HG03159 (cell line): ENCODE measurements around the gene NDUFS8.
"Not testable (repeated sequence)": the region's sequence is repeated elsewhere in the genome, so short reads cannot be mapped to it uniquely, and the experiment has no call there.

Experiments
- ATAC-seq: cut with Tn5 transposase; IDR thresholded peaks from one replicate; pipeline ENCODE4 v1.9.1; 2021; ENCODE audit warnings: mild to moderate bottlenecking, moderate library complexity; ENCODE audit not compliant: unreplicated experiment

Gene NDUFS8

GRCh38 chr11:68030318-68031143 lies at the start of gene NDUFS8:
TSS of gene NDUFS8 (plus strand) at chr11:68030681. CDS start at chr11:68032152, 1,471 bp downstream.
- peak; percentile 93 for ATAC-seq

DNA sequence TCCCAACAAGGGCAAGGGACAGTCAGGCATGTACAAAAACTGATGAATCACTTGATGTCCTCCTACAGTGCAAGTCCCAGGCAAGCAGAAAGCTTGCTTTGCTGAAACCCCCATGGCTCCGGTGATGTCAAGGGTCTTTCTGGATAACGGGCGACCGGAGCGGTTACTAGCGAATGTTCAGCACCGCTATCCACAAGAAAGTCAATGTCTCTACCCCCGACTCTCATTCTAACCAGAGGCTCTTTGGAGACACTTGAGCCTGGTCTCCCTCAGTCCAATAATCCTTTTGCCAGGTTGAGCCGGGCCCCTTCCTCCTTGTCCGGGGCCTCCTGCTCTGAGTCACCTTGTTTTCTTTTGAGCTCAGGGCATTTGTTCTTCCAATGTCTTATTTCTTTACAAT lies 49.3 kb upstream of the NDUFS8 start:
- not testable (repeated sequence) for ATAC-seq

DNA sequence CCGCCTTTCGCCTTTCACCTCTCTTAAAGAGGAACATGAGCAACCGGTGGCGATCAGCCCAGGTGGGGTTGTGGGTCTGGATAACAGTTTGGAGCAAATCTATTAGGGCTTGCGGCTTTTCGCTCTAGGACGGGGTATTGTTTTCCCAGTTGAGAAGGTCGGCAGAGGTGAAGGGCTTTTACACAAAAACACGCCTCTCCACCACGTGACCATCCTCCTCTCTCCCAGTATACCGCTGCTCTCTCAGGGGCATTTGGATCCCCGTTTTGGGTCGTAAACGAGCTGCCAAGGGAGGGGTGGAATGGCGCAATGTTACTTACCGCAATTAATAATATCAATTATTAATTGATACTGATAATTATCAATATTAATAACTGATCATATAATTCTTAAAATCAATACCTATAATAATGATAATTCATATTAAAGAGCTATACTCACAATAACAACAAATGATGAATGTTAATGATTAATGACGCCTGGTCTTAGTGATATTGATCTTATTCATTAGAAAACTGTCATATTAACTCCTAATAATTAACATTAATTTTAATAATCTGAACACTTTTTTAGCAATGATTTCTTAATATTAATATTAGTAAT lies 48.1 kb upstream of the NDUFS8 start:
- ATAC-seq, result not testable (repeated sequence)

DNA sequence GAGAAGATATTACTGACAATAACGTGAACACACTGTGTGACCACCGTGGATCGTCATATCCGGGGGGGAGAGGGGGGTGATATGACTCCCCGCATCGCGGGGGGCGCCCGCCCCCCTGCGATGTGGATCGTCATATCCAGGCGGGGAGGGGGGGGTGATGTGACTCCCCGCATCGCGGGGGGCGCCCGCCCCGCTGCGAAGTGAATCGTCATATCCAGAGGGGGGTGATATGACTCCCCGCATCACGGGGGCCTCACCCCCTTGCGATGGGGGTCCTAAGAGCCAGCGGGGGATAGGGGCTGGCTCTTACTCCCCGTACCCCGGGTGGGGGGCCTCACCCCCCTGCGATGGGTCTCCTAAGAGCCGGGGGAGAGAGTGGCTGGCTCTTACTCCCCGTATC lies 46.5 kb upstream of the NDUFS8 start:
- ATAC-seq, result no peak

GRCh38 chr11:67985302-67985701 lies 45.2 kb upstream of the NDUFS8 start:
- not testable (repeated sequence) for ATAC-seq

DNA sequence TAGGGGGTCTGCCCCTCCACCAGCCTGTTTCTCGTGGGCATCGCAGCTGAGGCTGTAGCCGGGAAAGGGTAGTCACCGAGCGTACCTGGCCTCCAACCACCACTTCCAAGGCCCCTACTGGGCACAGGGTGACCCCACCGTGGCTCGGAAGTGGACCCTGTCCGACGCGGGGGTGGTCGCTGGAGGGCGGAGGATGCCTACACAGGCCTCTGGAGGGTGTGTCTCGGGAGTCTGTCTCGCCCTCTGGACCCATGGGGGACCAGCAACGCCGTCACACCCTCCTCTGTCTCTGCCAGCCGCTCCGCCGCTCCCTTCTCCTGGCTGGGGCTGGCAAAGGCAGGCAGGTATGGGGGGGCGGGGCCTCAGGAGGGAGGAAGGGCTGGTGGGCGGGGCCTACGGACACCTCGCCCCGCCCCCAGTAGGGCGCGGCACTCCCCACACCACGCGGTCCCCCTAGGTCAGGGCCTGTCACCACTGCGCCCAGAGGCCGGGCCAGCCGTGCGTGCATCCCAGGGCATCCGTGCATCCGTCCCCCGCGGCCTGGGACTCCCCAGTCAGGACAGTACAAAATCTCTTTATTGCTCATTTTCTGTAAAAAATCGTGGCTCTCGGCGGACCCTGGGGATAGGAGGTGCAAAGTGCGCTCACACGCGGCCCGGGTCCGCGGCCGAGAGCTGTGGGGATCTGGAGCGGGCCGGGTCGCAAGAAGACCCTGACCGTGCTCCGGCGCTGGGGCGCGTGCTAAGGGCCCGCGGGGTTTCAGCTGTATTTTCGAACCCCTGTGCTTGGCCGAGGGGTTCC lies 39.7 kb upstream of the NDUFS8 start:
- not testable (repeated sequence) for ATAC-seq

DNA sequence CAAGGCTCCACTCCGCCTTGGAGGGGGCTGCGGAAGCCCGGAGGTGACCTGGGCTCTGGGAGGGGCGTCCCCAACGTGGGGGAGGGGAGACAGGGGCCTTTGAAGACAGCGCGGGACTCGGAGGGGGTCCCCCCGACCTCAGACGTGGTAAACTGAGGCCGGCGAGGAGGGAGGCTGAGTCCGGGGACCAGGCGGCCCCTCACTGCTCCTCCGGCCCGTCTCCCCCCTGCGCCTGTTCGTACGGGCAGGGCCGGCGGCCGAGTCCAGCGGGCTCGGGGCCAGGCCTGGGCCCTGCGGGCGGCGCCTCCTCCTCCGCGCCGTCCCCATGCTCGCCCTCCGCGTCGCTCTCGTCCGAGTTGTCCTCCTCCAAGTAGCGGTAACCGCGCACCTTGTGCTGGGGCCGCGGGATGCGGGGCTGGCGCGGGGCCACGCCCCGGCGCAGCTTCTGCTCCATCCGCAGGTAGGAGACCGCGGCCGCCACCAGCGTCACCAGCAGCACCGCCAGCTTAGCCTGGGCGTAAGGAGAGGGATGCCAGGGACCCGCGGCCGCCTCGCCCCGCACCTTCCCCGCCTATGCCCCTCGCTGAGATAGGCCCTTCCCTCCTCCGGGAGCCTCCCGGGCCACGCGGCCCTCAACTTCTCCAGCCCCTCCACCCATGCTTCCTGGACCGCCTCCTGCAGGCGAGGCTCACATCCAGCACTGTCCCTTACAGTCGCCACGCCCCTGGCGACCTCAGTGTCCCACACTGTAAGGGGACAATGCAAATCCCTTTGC lies 38.9 kb upstream of the NDUFS8 start:
- ATAC-seq, result not testable (repeated sequence)

DNA sequence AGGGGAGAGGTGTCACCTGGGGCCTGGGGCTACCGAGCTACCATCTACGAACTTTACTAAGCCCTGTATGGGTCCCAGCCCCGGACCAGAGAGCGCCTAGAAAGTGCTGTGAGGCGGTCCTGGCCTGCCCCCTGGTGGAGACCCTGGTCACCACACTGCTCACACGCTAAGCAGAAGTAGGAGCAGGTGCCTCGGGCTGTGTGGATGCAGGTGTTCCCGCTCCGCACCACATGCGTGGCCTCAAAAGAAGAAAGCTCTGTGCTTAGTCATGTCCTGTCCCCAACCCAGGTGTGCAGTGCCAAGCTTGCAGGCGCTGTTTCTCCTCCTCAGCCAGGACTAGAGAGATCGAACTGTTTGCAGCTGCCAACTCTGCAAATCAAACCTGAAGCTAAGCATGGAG lies 36.7 kb upstream of the NDUFS8 start:
- ATAC-seq, result not testable (repeated sequence)

DNA sequence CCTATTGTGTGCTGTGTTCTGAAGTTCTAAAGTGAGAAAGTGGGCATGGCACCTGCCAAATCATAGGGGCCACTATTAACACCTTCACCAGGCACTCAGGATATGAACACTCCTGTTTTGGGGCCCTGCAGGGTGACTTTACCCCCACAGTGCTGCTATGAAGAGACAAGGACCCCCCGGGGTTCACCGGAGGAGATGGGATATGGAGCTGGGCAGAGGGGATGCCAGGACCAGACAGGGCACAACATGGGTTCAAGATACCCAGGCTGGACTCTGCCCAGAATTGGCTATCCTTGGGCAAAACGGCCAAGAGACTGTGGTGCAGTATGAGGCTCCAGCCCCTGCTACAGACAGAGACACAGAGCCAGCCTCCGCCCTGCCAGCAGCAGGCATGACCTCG lies 36.1 kb upstream of the NDUFS8 start:
- not testable (repeated sequence) for ATAC-seq

- ATAC-seq, result not testable (repeated sequence)
These were observed 35.4 kb upstream of the NDUFS8 start for GRCh38 chr11:67995129-67995528.

GRCh38 chr11:67995579-67995978 lies 34.9 kb upstream of the NDUFS8 start:
- not testable (repeated sequence) for ATAC-seq

DNA sequence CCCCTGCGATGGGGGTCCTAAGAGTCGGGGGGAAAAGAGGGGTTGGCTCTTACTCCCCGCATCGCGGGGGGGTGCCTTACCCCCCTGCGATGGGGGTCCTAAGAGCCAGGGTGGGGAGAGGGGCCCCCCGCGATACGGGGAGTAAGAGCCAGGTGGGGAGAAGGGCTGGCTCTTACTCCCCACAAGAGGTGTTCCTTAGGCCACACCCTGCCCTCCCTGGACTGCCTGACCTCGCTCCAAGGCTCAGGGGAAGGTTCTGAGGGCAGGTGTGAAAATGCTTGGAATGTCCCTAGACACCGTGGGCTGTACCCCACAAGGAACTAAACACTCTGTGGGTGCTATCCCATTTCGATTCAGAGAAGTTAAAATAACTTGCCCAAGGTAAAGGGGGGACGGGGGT lies 34.4 kb upstream of the NDUFS8 start:
- ATAC-seq, result no peak

DNA sequence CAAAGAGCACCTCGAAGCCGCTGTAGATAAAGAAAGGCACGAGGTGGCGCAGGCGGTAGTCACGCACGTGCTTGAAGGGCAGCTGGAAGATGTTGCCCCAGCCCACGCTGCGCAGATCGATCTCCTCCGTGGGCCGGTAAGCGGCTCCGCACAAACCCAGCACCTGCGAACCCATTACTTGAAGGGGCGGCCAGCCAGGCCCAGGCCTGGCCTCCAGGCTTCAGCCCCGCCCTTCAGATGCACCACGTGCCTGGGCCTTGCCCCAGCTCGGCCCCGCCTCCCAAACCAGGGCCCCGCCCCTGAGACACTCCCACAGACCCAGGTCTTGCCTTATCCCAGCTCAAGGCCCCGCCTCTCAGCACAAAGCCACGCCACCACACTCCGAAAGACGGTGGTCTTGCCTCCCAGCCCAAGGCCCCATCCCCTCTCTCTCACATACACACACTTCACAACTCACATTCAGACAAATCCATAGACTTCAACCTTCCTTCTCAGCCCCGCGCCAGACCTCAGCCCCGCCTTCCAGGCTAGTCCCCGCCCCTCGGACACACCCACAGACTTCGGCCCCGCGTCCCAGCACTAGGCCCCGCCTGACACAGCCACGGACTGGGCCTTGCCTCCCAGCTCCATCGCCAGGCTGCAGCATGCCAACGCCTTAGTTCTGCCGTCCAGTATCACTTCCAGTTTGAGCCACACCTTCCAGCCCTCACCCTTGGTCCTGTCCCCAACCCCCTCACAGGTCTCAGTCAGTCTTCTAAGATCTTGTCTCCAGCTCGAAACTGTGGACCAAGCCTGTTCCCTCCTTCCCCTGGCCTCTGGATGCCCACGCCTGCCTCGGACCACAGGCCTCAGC lies 33.6 kb upstream of the NDUFS8 start:
- ATAC-seq, result no peak

GRCh38 chr11:67997475-67997921 lies 33.0 kb upstream of the NDUFS8 start:
- no peak for ATAC-seq

DNA sequence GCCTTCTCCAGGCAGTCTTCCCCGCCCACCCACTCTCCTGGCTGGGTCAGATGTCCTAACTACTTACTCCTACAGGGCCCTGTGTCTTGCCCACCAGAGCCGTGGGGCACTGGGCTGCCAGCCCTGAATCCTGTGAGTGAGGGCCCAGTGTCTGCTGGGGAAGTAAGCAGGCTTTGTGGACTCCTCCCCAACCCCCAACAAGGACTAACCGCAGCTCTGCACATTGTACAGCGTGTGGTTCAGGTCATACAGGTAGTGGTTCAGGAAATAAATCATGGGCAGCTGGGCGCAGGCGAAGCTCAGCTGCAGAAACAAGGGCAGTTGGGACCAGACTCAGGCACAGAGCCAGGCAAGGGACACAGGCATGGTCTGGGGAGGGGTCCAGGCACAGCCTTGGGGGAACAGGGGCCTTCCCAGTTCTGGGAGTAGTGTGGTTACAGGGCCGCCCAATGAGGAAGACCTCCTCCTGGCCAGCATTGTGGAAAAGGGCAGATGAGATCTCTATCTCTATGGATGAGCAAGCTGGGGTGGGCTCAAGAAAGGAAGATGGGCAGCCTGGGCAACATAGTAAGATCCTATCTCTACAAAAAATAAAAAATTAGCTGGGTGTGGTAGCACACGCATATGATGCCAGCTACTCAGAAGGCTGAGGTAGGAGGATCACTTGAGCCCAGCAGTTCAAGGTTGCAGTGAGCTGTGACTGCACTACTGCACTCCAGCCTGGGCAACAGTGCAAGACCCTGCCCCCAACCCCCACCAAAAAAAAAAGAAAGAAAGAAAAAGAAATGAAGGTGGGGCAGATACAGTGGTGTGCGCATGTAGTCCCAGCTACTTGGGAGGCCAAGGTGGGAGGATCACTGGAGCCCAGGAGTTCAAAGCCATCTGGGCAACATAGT lies 32.1 kb upstream of the NDUFS8 start:
- no peak for ATAC-seq

- ATAC-seq, result no peak
These were observed 31.3 kb upstream of the NDUFS8 start for GRCh38 chr11:67999201-67999629.

DNA sequence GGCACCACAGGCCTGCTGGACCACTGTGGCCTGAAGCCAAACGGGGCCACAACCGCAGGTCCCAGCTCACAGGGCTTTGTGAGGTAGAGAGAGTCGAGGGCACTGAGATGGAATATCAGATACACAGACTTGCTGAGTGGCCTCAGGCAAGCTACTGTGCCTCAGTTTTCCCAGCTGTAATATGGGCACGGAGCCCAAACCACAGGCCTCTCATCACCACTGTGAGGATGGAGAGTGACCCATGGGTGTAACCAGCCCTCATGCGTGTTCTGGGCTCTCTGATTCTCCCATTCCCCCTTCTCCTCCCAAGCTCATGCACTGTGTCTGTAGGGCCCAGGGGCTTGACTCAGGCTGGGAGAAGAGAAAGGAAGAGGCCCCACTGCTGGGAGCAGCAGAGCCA lies 30.8 kb upstream of the NDUFS8 start:
- no peak for ATAC-seq

DNA sequence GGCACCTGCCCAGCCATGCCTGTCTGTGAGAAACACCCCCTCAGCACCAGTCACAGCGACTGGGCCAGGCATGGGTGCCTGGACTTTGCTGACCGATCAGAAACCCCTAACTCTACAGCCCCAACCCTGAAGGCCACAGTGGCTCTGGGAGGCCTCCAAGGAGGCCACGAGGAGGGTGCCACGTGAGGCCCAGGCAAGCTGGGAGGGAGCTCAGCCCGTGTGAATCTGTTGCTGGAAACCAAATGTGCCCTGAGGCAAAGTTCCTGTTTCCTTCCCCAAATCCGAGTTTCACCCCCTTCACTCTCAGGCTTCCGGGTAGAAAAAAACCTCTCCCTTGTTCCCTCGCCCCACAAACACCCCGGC lies 27.9 kb upstream of the NDUFS8 start:
- no peak for ATAC-seq
